T-helper 2 cell treated with Interferon-gamma antibody and Interleukin-4, amounts not matched to agents 100 ng/mL and 5 ng/mL, for 36 hours (primary cell): ENCODE measurements around the gene ABCF2. TPM values are rescaled to one million over a fixed set of nuclear protein-coding genes. Genes with fewer than 3 reads are reported as not detected.

Experiments
- intact Hi-C: fragments of 100-400 bp; cut with micrococcal nuclease; formaldehyde crosslinking; loops from one replicate; pipeline ENCODE4 v1.15.1; 2023
- total RNA-seq: library from RNA; stranded (reverse); gene quantifications from 2 replicates; pipeline ENCODE4 v1.2.3, GENCODE V29; 2022

The ABCF2 gene
- total RNA-seq, 1 donor from 2014 or later, result 47.2 TPM

GRCh38 chr7:151175047-151175792 is 51.8 kb downstream of the ABCF2 start:
- intact Hi-C loops, result no loop called here

GRCh38 chr7:151174246-151175046 is 52.6 kb downstream of the ABCF2 start:
- intact Hi-C loops, result no loop called here

- intact Hi-C loops, result loop anchor here (2.0 kb wide), 1 partner anchor 59 kb away; the partner anchor contains the start of gene CHPF2
Observed at GRCh38 chr7:151173386-151174245, 53.4 kb downstream of the ABCF2 start.

GRCh38 chr7:151172273-151173141 is 54.5 kb downstream of the ABCF2 start:
- intact Hi-C loops, result loop anchor here (1.0 to 2.0 kb wide), 2 partner anchors 48 to 60 kb away; partner anchors contain the start of gene CHPF2

GRCh38 chr7:151168787-151169162 is 58.2 kb downstream of the ABCF2 start:
- intact Hi-C loops, result loop anchor here (1.0 to 5.0 kb wide), 2 partner anchors 76 to 134 kb away; no protein-coding TSS in a partner anchor

- intact Hi-C loops, result loop anchor here (1.0 to 5.0 kb wide), 2 partner anchors 76 to 134 kb away; no protein-coding TSS in a partner anchor
Observed at GRCh38 chr7:151168003-151168786, 58.8 kb downstream of the ABCF2 start.

- intact Hi-C loops, result loop anchor here (5.0 kb wide), 1 partner anchor 135 kb away; no protein-coding TSS in a partner anchor
Observed at GRCh38 chr7:151167197-151167961, 59.6 kb downstream of the ABCF2 start, which contains the start of gene GBX1. Gene GBX1, minus strand, starts transcription at chr7:151167694. Its CDS starts 146 bp downstream, at chr7:151167548.

- intact Hi-C loops, result loop anchor here (5.0 kb wide), 1 partner anchor 136 kb away; no protein-coding TSS in a partner anchor
Observed at GRCh38 chr7:151166629-151167196, 60.3 kb downstream of the ABCF2 start.

Other genes with a start within 250 kb of the ABCF2 start
- 0.23 and 0.36 TPM in 2 replicates for gene KCNH2, start 248.9 kb downstream of the ABCF2 start, total RNA-seq
- 17.0 and 17.4 TPM in 2 replicates for gene NOS3, start 236.2 kb downstream of the ABCF2 start, total RNA-seq
- gene ATG9B, start 202.7 kb downstream of the ABCF2 start, total RNA-seq, result 9.6 and 10.3 TPM in 2 replicates
- gene ABCB8, start 198.8 kb downstream of the ABCF2 start, total RNA-seq, result 60.9 and 61.6 TPM in 2 replicates
- 6.0 and 6.6 TPM in 2 replicates for gene ASIC3, start 178.7 kb downstream of the ABCF2 start, total RNA-seq
- gene CDK5, start 169.3 kb downstream of the ABCF2 start, total RNA-seq, result 22.3 and 23.7 TPM in 2 replicates
- 111 and 119 TPM in 2 replicates for gene SLC4A2, start 167.6 kb downstream of the ABCF2 start, total RNA-seq
- gene FASTK, start 146.4 kb downstream of the ABCF2 start, total RNA-seq, result 80.0 and 89.3 TPM in 2 replicates
- gene TMUB1, start 143.7 kb downstream of the ABCF2 start, total RNA-seq, result 51.0 and 55.4 TPM in 2 replicates
- gene AGAP3, start 140.7 kb downstream of the ABCF2 start, total RNA-seq, result 26.9 and 29.3 TPM in 2 replicates
- gene GBX1, start 59.5 kb downstream of the ABCF2 start, total RNA-seq, result not detected in 2 replicates
- gene ASB10, start 40.0 kb downstream of the ABCF2 start, total RNA-seq, result not detected in 2 replicates
- 0.48 and 1.1 TPM in 2 replicates for gene H2BK1, start 16.7 kb downstream of the ABCF2 start, total RNA-seq
- gene CHPF2, start 5.3 kb upstream of the ABCF2 start, total RNA-seq, result 40.0 and 41.0 TPM in 2 replicates
- gene SMARCD3, start 21.5 kb upstream of the ABCF2 start, total RNA-seq, result 2.5 and 2.6 TPM in 2 replicates
- gene NUB1, start 114.6 kb upstream of the ABCF2 start, total RNA-seq, result 60.2 and 64.3 TPM in 2 replicates
- gene WDR86, start 182.8 kb upstream of the ABCF2 start, total RNA-seq, result not detected in 2 replicates
- not detected in 2 replicates for gene CRYGN, start 212.9 kb upstream of the ABCF2 start, total RNA-seq